ENCODE measurements around the gene LRRC10.

GRCh38 chr12:69580074-69580473 is 30.6 kb downstream of the LRRC10 start:
- TF ChIP-seq, protein P1, sequence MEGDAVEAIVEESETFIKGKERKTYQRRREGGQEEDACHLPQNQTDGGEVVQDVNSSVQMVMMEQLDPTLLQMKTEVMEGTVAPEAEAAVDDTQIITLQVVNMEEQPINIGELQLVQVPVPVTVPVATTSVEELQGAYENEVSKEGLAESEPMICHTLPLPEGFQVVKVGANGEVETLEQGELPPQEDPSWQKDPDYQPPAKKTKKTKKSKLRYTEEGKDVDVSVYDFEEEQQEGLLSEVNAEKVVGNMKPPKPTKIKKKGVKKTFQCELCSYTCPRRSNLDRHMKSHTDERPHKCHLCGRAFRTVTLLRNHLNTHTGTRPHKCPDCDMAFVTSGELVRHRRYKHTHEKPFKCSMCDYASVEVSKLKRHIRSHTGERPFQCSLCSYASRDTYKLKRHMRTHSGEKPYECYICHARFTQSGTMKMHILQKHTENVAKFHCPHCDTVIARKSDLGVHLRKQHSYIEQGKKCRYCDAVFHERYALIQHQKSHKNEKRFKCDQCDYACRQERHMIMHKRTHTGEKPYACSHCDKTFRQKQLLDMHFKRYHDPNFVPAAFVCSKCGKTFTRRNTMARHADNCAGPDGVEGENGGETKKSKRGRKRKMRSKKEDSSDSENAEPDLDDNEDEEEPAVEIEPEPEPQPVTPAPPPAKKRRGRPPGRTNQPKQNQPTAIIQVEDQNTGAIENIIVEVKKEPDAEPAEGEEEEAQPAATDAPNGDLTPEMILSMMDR (IDR thresholded peaks at IDR 0.05) = no peak
- TF ChIP-seq POLR2A (IDR thresholded peaks at IDR 0.05) (no peak), POLR2AphosphoS5 (IDR thresholded peaks at IDR 0.05) (no peak)

All from breast epithelium (tissue), 3 donors.